Caco-2 (cell line): ENCODE measurements around the gene IFITM10. TPM values are rescaled to one million over a fixed set of nuclear protein-coding genes. Genes with fewer than 3 reads are reported as not detected.
"Not testable (repeated sequence)": the region's sequence is repeated elsewhere in the genome, so short reads cannot be mapped to it uniquely, and the experiment has no call there.

ENCODE experiments used
- BruUV-seq: library from RNA; stranded (reverse); fragments of 400-500 nt; replicated peaks from 2 replicates; lab custom pipeline; 2021; lab: Mats Ljungman, UMichigan
- CTCF ChIA-PET: fragments of 300-600 bp; sonication (Branson Sonifier 250); formaldehyde crosslinking; loops from one replicate; lab custom pipeline; 2022; ENCODE audit warnings: antibody characterized with exemption; lab: Charles Lee
- POLR2A ChIA-PET: fragments of 300-600 bp; sonication (Branson Sonifier 250); formaldehyde crosslinking; loops from one replicate; lab custom pipeline; 2022; ENCODE audit warnings: antibody characterized with exemption; lab: Charles Lee
- DNase-seq, 2 experiments: peaks; one replicate each; pipeline versions ENCODE4 v3.0.0 to v3.0.0-alpha.2; 2020 to 2022
- H3K27me3 ChIP-seq: replicated peaks from 2 replicates; pipeline ENCODE4 v1.6.0; 2011; ENCODE audit warnings: low read length; ENCODE audit not compliant: control insufficient read depth, insufficient read depth
- H3K36me3 ChIP-seq: 2 replicates; pipeline ENCODE4 v1.5.1; 2011; ENCODE audit warnings: low read length; ENCODE audit not compliant: control insufficient read depth, insufficient read depth
- H3K4me1 ChIP-seq: fragments of 250-450 bp; sonication (Bioruptor Pico); 2 replicates; pipeline ENCODE4 v1.5.1; 2020; ENCODE audit warnings: mild to moderate bottlenecking
- H3K4me3 ChIP-seq: 2 replicates; pipeline ENCODE4 v1.5.1; 2011; ENCODE audit warnings: low read depth, mild to moderate bottlenecking, control low read depth, low read length
- H3K9me3 ChIP-seq: fragments of 250-450 bp; sonication (Bioruptor Pico); 2 replicates; pipeline ENCODE4 v1.5.1; 2020; ENCODE audit warnings: mild to moderate bottlenecking, moderate library complexity
- H3K27ac Mint-ChIP-seq: one replicate; pipeline ENCODE4 v1.8.0; 2022; ENCODE audit warnings: mixed read lengths; ENCODE audit not compliant: unreplicated experiment
- H3K27me3 Mint-ChIP-seq: one replicate; pipeline ENCODE4 v1.8.0; 2022; ENCODE audit warnings: mixed read lengths; ENCODE audit not compliant: insufficient read depth, unreplicated experiment
- H3K36me3 Mint-ChIP-seq: one replicate; pipeline ENCODE4 v1.8.0; 2022; ENCODE audit warnings: mild to moderate bottlenecking, mixed read lengths; ENCODE audit not compliant: insufficient read depth, unreplicated experiment
- H3K4me1 Mint-ChIP-seq: one replicate; pipeline ENCODE4 v1.8.0; 2022; ENCODE audit warnings: low read depth, mixed read lengths; ENCODE audit not compliant: unreplicated experiment
- H3K4me3 Mint-ChIP-seq: one replicate; pipeline ENCODE4 v1.8.0; 2022; ENCODE audit warnings: mild to moderate bottlenecking, moderate library complexity, mixed read lengths; ENCODE audit not compliant: unreplicated experiment
- H3K9me3 Mint-ChIP-seq: one replicate; pipeline ENCODE4 v1.8.0; 2022; ENCODE audit warnings: mixed read lengths; ENCODE audit not compliant: unreplicated experiment
- CTCF ChIP-seq, 2 experiments: fragments of 200-600 bp in 1 of 2; IDR thresholded peaks; 1 replicate in 1 of 2; 2 replicates in 1 of 2; pipeline versions ENCODE4 v1.5.1 to v1.8.0; 2011 to 2022; ENCODE audit warnings: antibody characterized with exemption in 1 of 2, control low read depth in 1 of 2, inconsistent platforms in 1 of 2, low read depth in 1 of 2, low read length in 1 of 2, mild to moderate bottlenecking in 1 of 2, moderate library complexity in 1 of 2; ENCODE audit not compliant: insufficient read depth in 1 of 2, severe bottlenecking in 1 of 2, unreplicated experiment in 1 of 2
- intact Hi-C: fragments of 100-400 bp; cut with micrococcal nuclease; formaldehyde crosslinking; loops from one replicate; pipeline ENCODE4 v1.10.0; 2022; ENCODE audit not compliant: unreplicated experiment
- total RNA-seq: library from RNA; stranded (reverse); gene quantifications from 2 replicates; pipeline ENCODE4 v1.2.3, GENCODE V29; 2022

Gene IFITM10
- total RNA-seq, 1 experiment from 2014 or later, result 2.7 TPM

DNA sequence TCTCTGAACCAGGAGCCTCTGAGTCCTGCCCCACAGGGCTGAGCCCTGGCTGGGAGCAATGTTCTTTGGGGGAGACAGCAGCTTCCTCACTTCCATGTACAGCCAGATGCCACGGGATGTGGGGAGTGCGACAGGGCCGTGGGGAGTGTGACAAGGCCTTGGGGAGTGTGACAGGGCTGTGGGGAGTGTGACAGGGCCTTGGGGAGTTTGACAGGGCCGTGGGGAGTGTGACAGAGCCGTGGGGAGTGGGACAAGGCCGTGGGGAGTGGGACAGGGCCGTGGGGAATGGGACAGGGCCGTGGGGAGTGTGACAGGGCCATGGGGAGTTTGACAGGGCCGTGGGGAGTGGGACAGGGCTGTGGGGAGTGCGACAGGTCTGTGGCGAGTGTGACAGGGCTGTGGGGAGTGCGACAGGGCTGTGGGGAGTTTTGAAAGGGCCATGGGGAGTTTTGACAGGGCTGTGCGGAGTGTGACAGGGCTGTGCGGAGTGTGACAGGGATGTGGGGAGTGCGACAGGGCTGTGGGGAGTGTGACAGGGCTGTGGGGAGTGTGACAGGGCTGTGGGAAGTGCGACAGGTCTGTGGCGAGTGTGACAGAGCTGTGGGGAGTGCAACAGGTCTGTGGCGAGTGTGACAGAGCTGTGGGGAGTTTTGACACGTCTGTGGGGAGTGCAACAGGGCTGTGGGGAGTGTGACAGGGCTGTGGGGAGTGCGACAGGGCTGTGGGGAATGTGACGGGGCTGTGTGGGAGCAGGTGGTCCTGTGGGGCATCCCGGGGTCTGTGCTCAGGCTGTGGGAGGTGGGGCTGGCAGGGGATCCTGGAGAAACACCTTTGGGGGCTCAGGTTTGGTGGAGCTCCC is 60.0 kb downstream of the IFITM10 start:
- no peak for DNase-seq
- no peaks in the 10 kb centered on the region for H3K9me3 Mint-ChIP-seq
- H3K27ac Mint-ChIP-seq, result peak overlapping the region; percentile 91
- Histone ChIP-seq H3K4me3 (no peak overlapping the region), H3K36me3 (no peaks in the 10 kb centered on the region), H3K27me3 (no peaks in the 10 kb centered on the region), H3K4me1 (peaks cover 49% of the 10 kb centered on the region), H3K9me3 (no peaks in the 10 kb centered on the region)
- BruUV-seq, result no TSS peak
- ChIA-PET POLR2A (interaction anchor here (1.1 to 2.0 kb wide), 2 partner anchors 142 to 298 kb away, joined by 6 to 9 read pairs; no protein-coding TSS in a partner anchor), CTCF (interaction anchor here (0.5 to 4.5 kb wide), 17 partner anchors 8 to 846 kb away, joined by 3 to 111 read pairs (median 7); no protein-coding TSS in a partner anchor)
- no peaks in the 10 kb centered on the region for H3K27me3 Mint-ChIP-seq
- peaks cover 39% of the 10 kb centered on the region for H3K4me1 Mint-ChIP-seq
- H3K36me3 Mint-ChIP-seq, result peaks cover 6% of the 10 kb centered on the region
- H3K4me3 Mint-ChIP-seq, result peak overlapping the region; percentile 61
- no peak for TF ChIP-seq CTCF (IDR thresholded peaks at IDR 0.05; ENCODE audit: insufficient read depth in 1 of 2, low read depth in 1 of 2, low read length in 1 of 2, severe bottlenecking in 1 of 2, unreplicated experiment in 1 of 2)
- intact Hi-C loops, result loop anchor here (1.0 kb wide), 4 partner anchors 16 to 144 kb away; partner anchors contain the start of gene SYT8

- Mint-ChIP-seq H3K4me3 (peak overlapping the region; percentile 57), H3K27ac (peak overlapping the region; percentile 91), H3K4me1 (peaks cover 40% of the 10 kb centered on the region)
- H3K36me3 ChIP-seq, intact Hi-C loops, H3K9me3 Mint-ChIP-seq, H3K27me3 Mint-ChIP-seq, H3K27me3 ChIP-seq, H3K4me3 ChIP-seq, POLR2A ChIA-PET, H3K36me3 Mint-ChIP-seq, H3K9me3 ChIP-seq: not testable (repeated sequence)
- peak; percentile 55 to 60 for DNase-seq
- H3K4me1 ChIP-seq, result peaks cover 48% of the 10 kb centered on the region
- CTCF ChIA-PET, result interaction anchor here (0.7 to 1.2 kb wide), 2 partner anchors 37 to 845 kb away, joined by 4 read pairs; no protein-coding TSS in a partner anchor
- BruUV-seq, result TSS peak; percentile 38
These were observed 60.9 kb downstream of the IFITM10 start for GRCh38 chr11:1689250-1690166.

DNA sequence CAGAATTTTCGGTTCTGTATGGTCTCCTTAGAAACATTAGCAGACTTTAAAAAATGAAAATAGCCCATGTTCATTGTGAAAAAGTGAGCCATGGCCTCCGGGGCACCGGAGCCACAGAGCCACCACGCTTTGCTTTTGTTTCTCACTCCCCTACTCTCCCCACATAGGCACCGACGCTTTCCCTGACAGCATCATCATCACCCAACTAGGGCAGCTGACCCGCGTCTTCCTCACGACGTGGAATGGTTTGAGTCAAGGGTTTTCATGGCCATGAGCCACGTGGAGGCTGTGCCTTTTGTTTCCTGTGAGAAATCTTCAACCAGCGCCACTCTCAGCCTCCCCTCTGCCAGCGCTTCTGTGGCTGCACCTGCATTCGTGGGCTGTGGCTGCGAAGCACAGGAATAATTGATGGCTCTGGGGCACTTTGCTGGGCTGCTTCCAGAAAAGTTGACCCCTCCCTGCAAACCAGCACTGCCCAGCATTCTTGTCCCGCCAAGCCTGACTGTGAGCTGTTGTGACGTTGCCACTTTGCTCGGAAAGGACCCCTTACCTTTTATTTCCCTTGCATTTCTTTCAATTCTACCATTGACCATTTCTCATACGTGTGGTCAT is 62.0 kb downstream of the IFITM10 start:
- BruUV-seq, POLR2A ChIA-PET, H3K4me3 ChIP-seq, H3K27me3 Mint-ChIP-seq, H3K36me3 Mint-ChIP-seq, H3K4me3 Mint-ChIP-seq, H3K9me3 Mint-ChIP-seq, H3K27me3 ChIP-seq, H3K36me3 ChIP-seq, H3K9me3 ChIP-seq, intact Hi-C loops, DNase-seq, CTCF ChIA-PET: not testable (repeated sequence)
- H3K4me1 Mint-ChIP-seq, result peaks cover 38% of the 10 kb centered on the region
- peak overlapping the region; percentile 91 for H3K27ac Mint-ChIP-seq
- H3K4me1 ChIP-seq, result peaks cover 38% of the 10 kb centered on the region

DNA sequence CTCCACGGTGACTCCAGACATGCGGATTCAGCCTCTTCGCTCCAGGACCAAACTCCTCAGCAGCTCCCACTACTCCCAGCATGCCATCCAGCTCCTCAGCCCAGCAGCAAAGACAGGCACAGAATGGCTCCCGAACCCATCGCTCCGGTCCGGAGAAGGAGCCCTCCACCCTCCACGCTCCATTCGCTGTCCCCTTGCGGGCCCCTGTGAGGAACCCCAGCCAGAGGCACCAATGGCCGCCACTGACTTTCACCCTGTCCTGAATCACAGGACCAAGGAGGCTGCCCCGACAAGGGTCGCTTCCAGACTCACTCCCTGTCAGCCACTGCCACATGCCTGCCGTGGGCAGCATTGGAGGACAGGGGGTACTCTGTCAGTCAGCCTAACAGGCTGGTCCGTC is 64.2 kb downstream of the IFITM10 start:
- peaks cover 25% of the 10 kb centered on the region for H3K4me1 ChIP-seq
- H3K27me3 ChIP-seq, H3K9me3 Mint-ChIP-seq, H3K9me3 ChIP-seq, H3K4me3 ChIP-seq, H3K27ac Mint-ChIP-seq, intact Hi-C loops, H3K4me3 Mint-ChIP-seq, H3K36me3 Mint-ChIP-seq, POLR2A ChIA-PET, CTCF ChIA-PET, H3K27me3 Mint-ChIP-seq, BruUV-seq, H3K36me3 ChIP-seq: not testable (repeated sequence)
- H3K4me1 Mint-ChIP-seq, result peaks cover 18% of the 10 kb centered on the region
- DNase-seq, result peak in 1 of 2 experiments; percentile 33

- H3K27me3 Mint-ChIP-seq, intact Hi-C loops, POLR2A ChIA-PET, CTCF ChIA-PET, H3K9me3 Mint-ChIP-seq, H3K27ac Mint-ChIP-seq, H3K4me1 Mint-ChIP-seq, H3K36me3 ChIP-seq, H3K27me3 ChIP-seq, BruUV-seq, H3K36me3 Mint-ChIP-seq, H3K4me3 ChIP-seq, H3K4me3 Mint-ChIP-seq, H3K9me3 ChIP-seq: not testable (repeated sequence)
- peaks cover 19% of the 10 kb centered on the region for H3K4me1 ChIP-seq
- DNase-seq, result peak in 1 of 2 experiments; percentile 41
These were observed 65.2 kb downstream of the IFITM10 start for GRCh38 chr11:1684886-1685874.
